HEK293 (cell line): ENCODE results near the gene FOXO3.
A peak's percentile ranks its signal among the peaks of the same experiment; 100 is the strongest.

Source experiments
- BCL11A ChIP-seq: fragments of 450-650 bp; formaldehyde crosslinking; IDR thresholded peaks from 2 replicates; pipeline ENCODE4 v1.5.1; 2016; ENCODE audit warnings: low read depth, missing biosample characterization, missing genetic modification characterization
- GLIS2 ChIP-seq: fragments of 450-650 bp; formaldehyde crosslinking; IDR thresholded peaks from 2 replicates; pipeline ENCODE4 v1.5.1; 2016; ENCODE audit warnings: missing biosample characterization, missing genetic modification characterization
- KLF16 ChIP-seq: fragments of 450-650 bp; formaldehyde crosslinking; IDR thresholded peaks from 2 replicates; pipeline ENCODE4 v1.5.1; 2017; ENCODE audit warnings: missing biosample characterization, missing genetic modification characterization
- SP7 ChIP-seq: fragments of 450-650 bp; formaldehyde crosslinking; IDR thresholded peaks from 2 replicates; pipeline ENCODE4 v1.5.1; 2016; ENCODE audit warnings: missing biosample characterization, missing genetic modification characterization
- WT1 ChIP-seq: fragments of 450-650 bp; formaldehyde crosslinking; IDR thresholded peaks from 2 replicates; pipeline ENCODE4 v1.5.1; 2016; ENCODE audit warnings: missing biosample characterization, missing genetic modification characterization
- ZBTB48 ChIP-seq: fragments of 450-650 bp; formaldehyde crosslinking; IDR thresholded peaks from 2 replicates; pipeline ENCODE4 v1.5.1; 2016; ENCODE audit warnings: missing biosample characterization, missing genetic modification characterization
- ZBTB8A ChIP-seq: fragments of 450-650 bp; formaldehyde crosslinking; IDR thresholded peaks from 2 replicates; pipeline ENCODE4 v1.5.1; 2016; ENCODE audit warnings: missing biosample characterization, missing genetic modification characterization
- ZFHX2 ChIP-seq: fragments of 450-650 bp; formaldehyde crosslinking; conservative IDR thresholded peaks from 2 replicates; pipeline ENCODE4 v1.5.1; 2016; ENCODE audit warnings: missing biosample characterization, missing genetic modification characterization
- ZFP41 ChIP-seq: fragments of 450-650 bp; formaldehyde crosslinking; IDR thresholded peaks from 2 replicates; pipeline ENCODE4 v1.5.1; 2016; ENCODE audit warnings: missing biosample characterization, missing genetic modification characterization, borderline replicate concordance
- ZFP69B ChIP-seq: fragments of 450-650 bp; formaldehyde crosslinking; IDR thresholded peaks from 2 replicates; pipeline ENCODE4 v1.5.1; 2016; ENCODE audit warnings: missing biosample characterization, missing genetic modification characterization
- ZNF140 ChIP-seq: fragments of 450-650 bp; formaldehyde crosslinking; IDR thresholded peaks from 2 replicates; pipeline ENCODE4 v1.5.1; 2016; ENCODE audit warnings: missing biosample characterization, missing genetic modification characterization
- ZNF214 ChIP-seq: fragments of 450-650 bp; formaldehyde crosslinking; IDR thresholded peaks from 2 replicates; pipeline ENCODE4 v1.5.1; 2017; ENCODE audit warnings: missing biosample characterization, mild to moderate bottlenecking, missing genetic modification characterization, borderline replicate concordance
- ZNF223 ChIP-seq: fragments of 450-650 bp; formaldehyde crosslinking; IDR thresholded peaks from 2 replicates; pipeline ENCODE4 v1.5.1; 2016; ENCODE audit warnings: missing biosample characterization, missing genetic modification characterization
- ZNF239 ChIP-seq: fragments of 450-650 bp; formaldehyde crosslinking; IDR thresholded peaks from 2 replicates; pipeline ENCODE4 v1.5.1; 2016; ENCODE audit warnings: missing biosample characterization, missing genetic modification characterization
- ZNF266 ChIP-seq: fragments of 450-650 bp; formaldehyde crosslinking; IDR thresholded peaks from 2 replicates; pipeline ENCODE4 v1.5.1; 2016; ENCODE audit warnings: missing biosample characterization, missing genetic modification characterization, low read depth
- ZNF302 ChIP-seq: fragments of 450-650 bp; formaldehyde crosslinking; IDR thresholded peaks from 2 replicates; pipeline ENCODE4 v1.5.1; 2016; ENCODE audit warnings: missing biosample characterization, missing genetic modification characterization, low read depth
- ZNF311 ChIP-seq: fragments of 450-650 bp; formaldehyde crosslinking; IDR thresholded peaks from 2 replicates; pipeline ENCODE4 v1.5.1; 2017; ENCODE audit warnings: missing biosample characterization, missing genetic modification characterization, borderline replicate concordance
- ZNF335 ChIP-seq: fragments of 450-650 bp; formaldehyde crosslinking; conservative IDR thresholded peaks from 2 replicates; pipeline ENCODE4 v1.5.1; 2016; ENCODE audit warnings: missing biosample characterization, missing genetic modification characterization
- ZNF501 ChIP-seq: fragments of 450-650 bp; formaldehyde crosslinking; IDR thresholded peaks from 2 replicates; pipeline ENCODE4 v1.5.1; 2016; ENCODE audit warnings: missing biosample characterization, missing genetic modification characterization
- ZNF571 ChIP-seq: fragments of 450-650 bp; formaldehyde crosslinking; IDR thresholded peaks from 2 replicates; pipeline ENCODE4 v1.5.0; 2017; ENCODE audit warnings: missing biosample characterization, missing genetic modification characterization
- ZNF600 ChIP-seq: fragments of 450-650 bp; formaldehyde crosslinking; IDR thresholded peaks from 2 replicates; pipeline ENCODE4 v1.5.1; 2016; ENCODE audit warnings: missing biosample characterization, missing genetic modification characterization
- ZNF624 ChIP-seq: fragments of 450-650 bp; formaldehyde crosslinking; IDR thresholded peaks from 2 replicates; pipeline ENCODE4 v1.5.1; 2017; ENCODE audit warnings: missing biosample characterization, missing genetic modification characterization
- ZNF626 ChIP-seq: fragments of 450-650 bp; sonication (Bioruptor Pico); formaldehyde crosslinking; IDR thresholded peaks from 2 replicates; pipeline ENCODE4 v1.5.1; 2018; ENCODE audit warnings: missing biosample characterization, missing genetic modification characterization, inconsistent platforms
- ZNF660 ChIP-seq: fragments of 450-650 bp; IDR thresholded peaks from 2 replicates; pipeline ENCODE4 v1.5.1; 2018; ENCODE audit warnings: missing biosample characterization, mild to moderate bottlenecking, missing genetic modification characterization
- ZNF664 ChIP-seq: fragments of 450-650 bp; formaldehyde crosslinking; IDR thresholded peaks from 2 replicates; pipeline ENCODE4 v1.5.1; 2016; ENCODE audit warnings: missing biosample characterization, missing genetic modification characterization
- ZNF792 ChIP-seq: fragments of 450-650 bp; formaldehyde crosslinking; IDR thresholded peaks from 2 replicates; pipeline ENCODE4 v1.5.1; 2016; ENCODE audit warnings: missing biosample characterization, missing genetic modification characterization
- ZSCAN16 ChIP-seq: fragments of 450-650 bp; formaldehyde crosslinking; IDR thresholded peaks from 2 replicates; pipeline ENCODE4 v1.5.1; 2016; ENCODE audit warnings: missing biosample characterization, missing genetic modification characterization
- TF ChIP-seq, protein P1 (sequence below): fragments of 450-650 bp; formaldehyde crosslinking; IDR thresholded peaks from 2 replicates; pipeline ENCODE4 v1.5.1; 2016; ENCODE audit warnings: missing biosample characterization, missing genetic modification characterization, low read depth
- TF ChIP-seq, protein P2 (sequence below): fragments of 450-650 bp; formaldehyde crosslinking; IDR thresholded peaks from 2 replicates; pipeline ENCODE4 v1.5.1; 2016; ENCODE audit warnings: missing biosample characterization, missing genetic modification characterization
- TF ChIP-seq, protein P3 (sequence below): fragments of 450-650 bp; formaldehyde crosslinking; IDR thresholded peaks from 2 replicates; pipeline ENCODE4 v1.5.1; 2016; ENCODE audit warnings: missing biosample characterization, missing genetic modification characterization
- TF ChIP-seq, protein P4 (sequence below): fragments of 450-650 bp; formaldehyde crosslinking; IDR thresholded peaks from 2 replicates; pipeline ENCODE4 v1.5.1; 2016; ENCODE audit warnings: missing biosample characterization, missing genetic modification characterization
- TF ChIP-seq, protein P5 (sequence below): fragments of 450-650 bp; formaldehyde crosslinking; conservative IDR thresholded peaks from 2 replicates; pipeline ENCODE4 v1.5.1; 2016; ENCODE audit warnings: low read depth, missing biosample characterization, missing genetic modification characterization

Gene FOXO3

DNA sequence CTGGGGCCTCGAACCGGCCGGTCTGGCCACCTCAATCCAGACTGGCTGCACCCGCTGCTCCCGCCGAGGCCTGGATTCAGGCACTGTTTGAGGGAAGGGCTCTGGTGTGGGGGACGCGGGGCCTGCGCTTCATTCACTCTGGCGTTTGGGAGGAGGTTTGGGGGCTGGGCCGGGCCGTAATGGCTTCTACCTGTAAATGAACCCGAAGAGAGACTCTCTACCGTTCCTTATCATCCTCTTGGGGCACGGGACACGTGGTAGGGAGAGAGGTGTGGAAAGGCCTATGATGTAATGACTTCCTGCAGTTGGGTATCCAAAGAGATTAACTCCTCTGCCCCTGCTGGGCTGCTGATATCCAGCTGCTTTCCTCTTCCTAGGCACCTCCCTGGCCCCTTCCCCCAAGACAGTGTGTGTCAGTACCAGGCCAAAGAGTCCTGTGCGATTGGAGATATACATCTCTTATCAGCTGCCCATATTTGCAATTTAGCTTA is 1.8 kb downstream of the FOXO3 start (continued):
- TF ChIP-seq ZNF140 (no peak), ZNF664 (tag by site-specific recombination) (no peak), ZNF626 (tag by site-specific recombination) (no peak), ZFP69B (tag by site-specific recombination) (peak; percentile 80), KLF16 (tag by site-specific recombination) (peak; percentile 74), ZNF214 (tag by site-specific recombination) (no peak), ZBTB48 (peak; percentile 77), ZNF335 (tag by site-specific recombination) (peak; percentile 86), ZSCAN16 (tag by site-specific recombination) (no peak), ZNF792 (tag by site-specific recombination) (0 out of 2 replicates have a peak, but pooled peaks have one; percentile 8), ZNF571 (no peak), ZNF624 (tag by site-specific recombination) (no peak), GLIS2 (tag by site-specific recombination) (no peak), ZNF302 (tag by site-specific recombination) (no peak), ZFP41 (tag by site-specific recombination) (no peak), WT1 (peak; percentile 94), ZFHX2 (tag by site-specific recombination) (no peak), ZNF266 (tag by site-specific recombination) (no peak), SP7 (tag by site-specific recombination) (peak; percentile 95), BCL11A (0 out of 2 replicates have a peak, but pooled peaks have one; percentile 25), ZBTB8A (peak; percentile 95), ZNF311 (tag by site-specific recombination) (no peak), ZNF660 (tag by site-specific recombination) (peak; percentile 72; the same call in 1 of the 2 replicates), ZNF223 (tag by site-specific recombination) (no peak), ZNF600 (tag by site-specific recombination) (peak; percentile 92), ZNF239 (tag by site-specific recombination) (no peak), ZNF501 (tag by site-specific recombination) (peak; percentile 64)
- TF ChIP-seq, protein P1, sequence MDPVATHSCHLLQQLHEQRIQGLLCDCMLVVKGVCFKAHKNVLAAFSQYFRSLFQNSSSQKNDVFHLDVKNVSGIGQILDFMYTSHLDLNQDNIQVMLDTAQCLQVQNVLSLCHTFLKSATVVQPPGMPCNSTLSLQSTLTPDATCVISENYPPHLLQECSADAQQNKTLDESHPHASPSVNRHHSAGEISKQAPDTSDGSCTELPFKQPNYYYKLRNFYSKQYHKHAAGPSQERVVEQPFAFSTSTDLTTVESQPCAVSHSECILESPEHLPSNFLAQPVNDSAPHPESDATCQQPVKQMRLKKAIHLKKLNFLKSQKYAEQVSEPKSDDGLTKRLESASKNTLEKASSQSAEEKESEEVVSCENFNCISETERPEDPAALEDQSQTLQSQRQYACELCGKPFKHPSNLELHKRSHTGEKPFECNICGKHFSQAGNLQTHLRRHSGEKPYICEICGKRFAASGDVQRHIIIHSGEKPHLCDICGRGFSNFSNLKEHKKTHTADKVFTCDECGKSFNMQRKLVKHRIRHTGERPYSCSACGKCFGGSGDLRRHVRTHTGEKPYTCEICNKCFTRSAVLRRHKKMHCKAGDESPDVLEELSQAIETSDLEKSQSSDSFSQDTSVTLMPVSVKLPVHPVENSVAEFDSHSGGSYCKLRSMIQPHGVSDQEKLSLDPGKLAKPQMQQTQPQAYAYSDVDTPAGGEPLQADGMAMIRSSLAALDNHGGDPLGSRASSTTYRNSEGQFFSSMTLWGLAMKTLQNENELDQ, result no peak
- TF ChIP-seq, protein P2, sequence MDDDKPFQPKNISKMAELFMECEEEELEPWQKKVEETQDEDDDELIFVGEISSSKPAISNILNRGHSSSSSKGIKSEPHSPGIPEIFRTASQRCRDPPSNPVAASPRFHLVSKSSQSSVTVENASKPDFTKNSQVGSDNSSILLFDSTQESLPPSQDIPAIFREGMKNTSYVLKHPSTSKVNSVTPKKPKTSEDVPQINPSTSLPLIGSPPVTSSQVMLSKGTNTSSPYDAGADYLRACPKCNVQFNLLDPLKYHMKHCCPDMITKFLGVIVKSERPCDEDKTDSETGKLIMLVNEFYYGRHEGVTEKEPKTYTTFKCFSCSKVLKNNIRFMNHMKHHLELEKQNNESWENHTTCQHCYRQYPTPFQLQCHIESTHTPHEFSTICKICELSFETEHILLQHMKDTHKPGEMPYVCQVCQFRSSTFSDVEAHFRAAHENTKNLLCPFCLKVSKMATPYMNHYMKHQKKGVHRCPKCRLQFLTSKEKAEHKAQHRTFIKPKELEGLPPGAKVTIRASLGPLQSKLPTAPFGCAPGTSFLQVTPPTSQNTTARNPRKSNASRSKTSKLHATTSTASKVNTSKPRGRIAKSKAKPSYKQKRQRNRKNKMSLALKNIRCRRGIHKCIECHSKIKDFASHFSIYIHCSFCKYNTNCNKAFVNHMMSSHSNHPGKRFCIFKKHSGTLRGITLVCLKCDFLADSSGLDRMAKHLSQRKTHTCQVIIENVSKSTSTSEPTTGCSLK, result no peak
- TF ChIP-seq, protein P3, sequence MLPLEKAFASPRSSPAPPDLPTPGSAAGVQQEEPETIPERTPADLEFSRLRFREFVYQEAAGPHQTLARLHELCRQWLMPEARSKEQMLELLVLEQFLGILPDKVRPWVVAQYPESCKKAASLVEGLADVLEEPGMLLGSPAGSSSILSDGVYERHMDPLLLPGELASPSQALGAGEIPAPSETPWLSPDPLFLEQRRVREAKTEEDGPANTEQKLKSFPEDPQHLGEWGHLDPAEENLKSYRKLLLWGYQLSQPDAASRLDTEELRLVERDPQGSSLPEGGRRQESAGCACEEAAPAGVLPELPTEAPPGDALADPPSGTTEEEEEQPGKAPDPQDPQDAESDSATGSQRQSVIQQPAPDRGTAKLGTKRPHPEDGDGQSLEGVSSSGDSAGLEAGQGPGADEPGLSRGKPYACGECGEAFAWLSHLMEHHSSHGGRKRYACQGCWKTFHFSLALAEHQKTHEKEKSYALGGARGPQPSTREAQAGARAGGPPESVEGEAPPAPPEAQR (tag by site-specific recombination), result no peak
- TF ChIP-seq, protein P4, sequence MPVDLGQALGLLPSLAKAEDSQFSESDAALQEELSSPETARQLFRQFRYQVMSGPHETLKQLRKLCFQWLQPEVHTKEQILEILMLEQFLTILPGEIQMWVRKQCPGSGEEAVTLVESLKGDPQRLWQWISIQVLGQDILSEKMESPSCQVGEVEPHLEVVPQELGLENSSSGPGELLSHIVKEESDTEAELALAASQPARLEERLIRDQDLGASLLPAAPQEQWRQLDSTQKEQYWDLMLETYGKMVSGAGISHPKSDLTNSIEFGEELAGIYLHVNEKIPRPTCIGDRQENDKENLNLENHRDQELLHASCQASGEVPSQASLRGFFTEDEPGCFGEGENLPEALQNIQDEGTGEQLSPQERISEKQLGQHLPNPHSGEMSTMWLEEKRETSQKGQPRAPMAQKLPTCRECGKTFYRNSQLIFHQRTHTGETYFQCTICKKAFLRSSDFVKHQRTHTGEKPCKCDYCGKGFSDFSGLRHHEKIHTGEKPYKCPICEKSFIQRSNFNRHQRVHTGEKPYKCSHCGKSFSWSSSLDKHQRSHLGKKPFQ (tag by site-specific recombination), result peak; percentile 66; the same call in 1 of the 2 replicates
- TF ChIP-seq, protein P5, sequence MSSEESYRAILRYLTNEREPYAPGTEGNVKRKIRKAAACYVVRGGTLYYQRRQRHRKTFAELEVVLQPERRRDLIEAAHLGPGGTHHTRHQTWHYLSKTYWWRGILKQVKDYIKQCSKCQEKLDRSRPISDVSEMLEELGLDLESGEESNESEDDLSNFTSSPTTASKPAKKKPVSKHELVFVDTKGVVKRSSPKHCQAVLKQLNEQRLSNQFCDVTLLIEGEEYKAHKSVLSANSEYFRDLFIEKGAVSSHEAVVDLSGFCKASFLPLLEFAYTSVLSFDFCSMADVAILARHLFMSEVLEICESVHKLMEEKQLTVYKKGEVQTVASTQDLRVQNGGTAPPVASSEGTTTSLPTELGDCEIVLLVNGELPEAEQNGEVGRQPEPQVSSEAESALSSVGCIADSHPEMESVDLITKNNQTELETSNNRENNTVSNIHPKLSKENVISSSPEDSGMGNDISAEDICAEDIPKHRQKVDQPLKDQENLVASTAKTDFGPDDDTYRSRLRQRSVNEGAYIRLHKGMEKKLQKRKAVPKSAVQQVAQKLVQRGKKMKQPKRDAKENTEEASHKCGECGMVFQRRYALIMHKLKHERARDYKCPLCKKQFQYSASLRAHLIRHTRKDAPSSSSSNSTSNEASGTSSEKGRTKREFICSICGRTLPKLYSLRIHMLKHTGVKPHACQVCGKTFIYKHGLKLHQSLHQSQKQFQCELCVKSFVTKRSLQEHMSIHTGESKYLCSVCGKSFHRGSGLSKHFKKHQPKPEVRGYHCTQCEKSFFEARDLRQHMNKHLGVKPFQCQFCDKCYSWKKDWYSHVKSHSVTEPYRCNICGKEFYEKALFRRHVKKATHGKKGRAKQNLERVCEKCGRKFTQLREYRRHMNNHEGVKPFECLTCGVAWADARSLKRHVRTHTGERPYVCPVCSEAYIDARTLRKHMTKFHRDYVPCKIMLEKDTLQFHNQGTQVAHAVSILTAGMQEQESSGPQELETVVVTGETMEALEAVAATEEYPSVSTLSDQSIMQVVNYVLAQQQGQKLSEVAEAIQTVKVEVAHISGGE (tag by site-specific recombination), result no peak
